Thoracic aorta (tissue), 2 donors: ENCODE data around the gene GRM2. TPM values are rescaled to one million over a fixed set of nuclear protein-coding genes. Genes with fewer than 3 reads are reported as not detected.

Experiments
- ATAC-seq: fragments of 150-250 bp; one replicate; pipeline ENCODE4 v1.8.0; 2017; ENCODE audit warnings: low read depth; ENCODE audit not compliant: insufficient number of reproducible peaks, low FRiP score
- DNase-seq: peaks from one replicate; pipeline ENCODE4 v3.0.0-alpha.2; 2020; ENCODE audit warnings: low spot score
- H3K27ac ChIP-seq, 2 donors: fragments of 200-600 bp; sonication (generic); 1 replicate in 1 of 2; 2 replicates in 1 of 2; pipeline ENCODE4 v1.5.1; 2016; ENCODE audit warnings: mild to moderate bottlenecking in 2 of 2, moderate library complexity in 2 of 2
- H3K27me3 ChIP-seq: fragments of 200-600 bp; sonication (generic); replicated peaks from 2 replicates; pipeline ENCODE4 v1.6.0; 2016; ENCODE audit warnings: mild to moderate bottlenecking; ENCODE audit not compliant: insufficient read depth
- H3K36me3 ChIP-seq: fragments of 200-600 bp; sonication (generic); one replicate; pipeline ENCODE4 v1.5.1; 2016
- H3K4me1 ChIP-seq, 2 donors: fragments of 200-600 bp; sonication (generic); 1 replicate in 1 of 2; 2 replicates in 1 of 2; pipeline versions ENCODE4 v1.5.1 to v1.6.0; 2016; ENCODE audit warnings: low read depth in 2 of 2, mild to moderate bottlenecking in 1 of 2; ENCODE audit not compliant: control insufficient read depth in 1 of 2
- H3K4me3 ChIP-seq: fragments of 200-600 bp; sonication (generic); 2 replicates; pipeline ENCODE4 v1.5.1; 2016; ENCODE audit warnings: mild to moderate bottlenecking
- H3K9me3 ChIP-seq: fragments of 200-600 bp; sonication (generic); 2 replicates; pipeline ENCODE4 v1.5.1; 2016
- total RNA-seq, 2 donors: library from RNA; depleted of rRNA; stranded (reverse); fragments of >200 nt; gene quantifications; one replicate each; pipeline versions ENCODE4 v1.1.0 to v1.2.3, GENCODE V29; 2016
- TF ChIP-seq, protein P1 (sequence below): fragments of 200-600 bp; sonication (generic); IDR thresholded peaks from one replicate; pipeline ENCODE4 v1.5.1; 2019; ENCODE audit warnings: antibody characterized with exemption

GRM2 gene
- total RNA-seq, 2 donors from 2014 or later: 0.49 to 0.54 TPM

GRCh38 chr3:51673181-51673801 lies 33.6 kb upstream of the GRM2 start:
- H3K36me3 ChIP-seq: no peaks in the 10 kb centered on the region
- H3K27me3 ChIP-seq: no peaks in the 10 kb centered on the region
- DNase-seq (no peak), ATAC-seq (no peak)
- TF ChIP-seq, protein P1, sequence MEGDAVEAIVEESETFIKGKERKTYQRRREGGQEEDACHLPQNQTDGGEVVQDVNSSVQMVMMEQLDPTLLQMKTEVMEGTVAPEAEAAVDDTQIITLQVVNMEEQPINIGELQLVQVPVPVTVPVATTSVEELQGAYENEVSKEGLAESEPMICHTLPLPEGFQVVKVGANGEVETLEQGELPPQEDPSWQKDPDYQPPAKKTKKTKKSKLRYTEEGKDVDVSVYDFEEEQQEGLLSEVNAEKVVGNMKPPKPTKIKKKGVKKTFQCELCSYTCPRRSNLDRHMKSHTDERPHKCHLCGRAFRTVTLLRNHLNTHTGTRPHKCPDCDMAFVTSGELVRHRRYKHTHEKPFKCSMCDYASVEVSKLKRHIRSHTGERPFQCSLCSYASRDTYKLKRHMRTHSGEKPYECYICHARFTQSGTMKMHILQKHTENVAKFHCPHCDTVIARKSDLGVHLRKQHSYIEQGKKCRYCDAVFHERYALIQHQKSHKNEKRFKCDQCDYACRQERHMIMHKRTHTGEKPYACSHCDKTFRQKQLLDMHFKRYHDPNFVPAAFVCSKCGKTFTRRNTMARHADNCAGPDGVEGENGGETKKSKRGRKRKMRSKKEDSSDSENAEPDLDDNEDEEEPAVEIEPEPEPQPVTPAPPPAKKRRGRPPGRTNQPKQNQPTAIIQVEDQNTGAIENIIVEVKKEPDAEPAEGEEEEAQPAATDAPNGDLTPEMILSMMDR: no peak
- no peak overlapping the region for H3K4me3 ChIP-seq
- no peak overlapping the region for H3K27ac ChIP-seq
- no peaks in the 10 kb centered on the region for H3K9me3 ChIP-seq
- H3K4me1 ChIP-seq: peaks cover 7 to 30% of the 10 kb centered on the region in 2 donors

GRCh38 chr3:51673802-51674654 lies 32.8 kb upstream of the GRM2 start:
- Histone ChIP-seq H3K36me3 (peaks cover 2% of the 10 kb centered on the region), H3K4me3 (no peak overlapping the region), H3K4me1 (peaks cover 7 to 30% of the 10 kb centered on the region in 2 donors), H3K27me3 (no peaks in the 10 kb centered on the region), H3K27ac (no peak overlapping the region), H3K9me3 (no peaks in the 10 kb centered on the region)
- ATAC-seq: no peak
- DNase-seq: no peak
- TF ChIP-seq, protein P1: no peak

- TF ChIP-seq, protein P1: no peak
- DNase-seq (no peak), ATAC-seq (no peak)
- Histone ChIP-seq H3K27me3 (no peaks in the 10 kb centered on the region), H3K4me3 (no peak overlapping the region), H3K27ac (no peak overlapping the region), H3K4me1 (peaks cover 4 to 22% of the 10 kb centered on the region in 2 donors), H3K9me3 (no peaks in the 10 kb centered on the region), H3K36me3 (peaks cover 5% of the 10 kb centered on the region)
Measured at GRCh38 chr3:51675201-51675611, 31.7 kb upstream of the GRM2 start.

DNA sequence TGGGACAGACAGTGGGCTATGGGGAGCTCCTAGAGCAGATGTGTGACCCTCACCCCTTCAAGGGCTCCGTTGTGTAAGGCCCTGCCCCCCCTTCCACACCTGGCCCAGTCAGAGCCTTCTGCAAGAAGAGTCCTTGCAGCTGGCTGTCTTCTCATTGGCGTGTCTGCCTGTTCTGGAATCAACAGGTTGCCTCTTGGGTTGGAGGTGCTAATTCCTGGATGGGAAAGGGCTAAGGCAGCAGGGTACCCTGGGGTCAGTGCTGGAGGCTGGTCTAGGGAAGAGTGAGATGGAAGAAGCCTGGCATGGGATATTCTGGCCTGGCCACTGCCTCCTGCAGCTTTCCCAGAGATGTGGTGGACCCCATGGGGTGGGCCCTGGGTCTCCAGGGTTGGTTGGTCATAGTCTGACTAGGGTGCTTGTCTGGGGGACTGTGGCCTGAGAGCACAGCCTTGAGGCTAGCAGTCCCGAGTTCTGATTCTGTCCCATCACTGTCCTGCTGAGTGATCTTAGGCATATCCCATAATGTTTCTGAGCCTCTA lies 30.7 kb upstream of the GRM2 start:
- Histone ChIP-seq H3K4me1 (peaks cover 0 to 16% of the 10 kb centered on the region in 2 donors), H3K4me3 (no peak overlapping the region), H3K36me3 (peaks cover 5% of the 10 kb centered on the region), H3K27ac (no peak overlapping the region), H3K9me3 (no peaks in the 10 kb centered on the region), H3K27me3 (no peaks in the 10 kb centered on the region)
- ATAC-seq (no peak), DNase-seq (no peak)
- TF ChIP-seq, protein P1: no peak

DNA sequence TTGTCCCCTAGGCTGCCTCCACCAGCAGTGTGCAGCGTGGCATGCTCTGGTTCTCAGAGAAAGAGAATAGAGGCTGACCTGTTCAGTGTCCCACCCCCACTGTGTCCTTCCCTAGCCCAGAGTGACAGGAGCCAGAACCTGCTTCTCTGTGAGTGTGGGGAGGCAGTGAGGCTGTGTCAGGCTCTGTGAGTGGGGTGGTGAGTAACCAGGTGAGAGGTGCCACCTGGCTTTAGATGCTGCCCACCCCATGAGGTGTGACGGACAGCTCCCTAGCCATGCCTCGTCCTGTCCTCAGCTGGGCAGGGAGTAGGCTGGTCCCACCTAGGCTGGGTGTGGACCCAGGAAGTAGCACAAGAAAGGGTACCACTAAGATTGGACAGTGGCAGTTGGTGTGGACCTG lies 29.5 kb upstream of the GRM2 start:
- peaks cover 5% of the 10 kb centered on the region for H3K36me3 ChIP-seq
- no peaks in the 10 kb centered on the region for H3K9me3 ChIP-seq
- ATAC-seq (no peak), DNase-seq (no peak)
- no peak overlapping the region for H3K27ac ChIP-seq
- H3K27me3 ChIP-seq: no peaks in the 10 kb centered on the region
- TF ChIP-seq, protein P1: no peak
- H3K4me1 ChIP-seq: peaks cover 0 to 13% of the 10 kb centered on the region in 2 donors
- no peak overlapping the region for H3K4me3 ChIP-seq
